Measurements from ENCODE around the gene ATG9A.

ATG9A gene

GRCh38 chr2:219175928-219176817 is 53.3 kb downstream of the ATG9A start:
- no peak for FAIRE-seq

GRCh38 chr2:219175486-219175885 is 54.0 kb downstream of the ATG9A start:
- no peak for FAIRE-seq

GRCh38 chr2:219174801-219175200 is 54.6 kb downstream of the ATG9A start:
- FAIRE-seq = no peak

GRCh38 chr2:219174146-219174545 is 55.3 kb downstream of the ATG9A start:
- no peak for FAIRE-seq

GRCh38 chr2:219173176-219173575 is 56.3 kb downstream of the ATG9A start:
- FAIRE-seq = no peak

GRCh38 chr2:219172231-219173154 is 56.9 kb downstream of the ATG9A start:
- no peak for FAIRE-seq

- FAIRE-seq = no peak
These were observed 58.2 kb downstream of the ATG9A start for GRCh38 chr2:219171231-219171651.

GRCh38 chr2:219169930-219170654 is 59.3 kb downstream of the ATG9A start, which contains the start of gene SLC23A3:
SLC23A3 (minus strand) TSS chr2:219170029; CDS start chr2:219169984, 45 bp downstream.
- no peak for FAIRE-seq

Data from colon (tissue), 2 donors.